GM12872 (cell line): ENCODE data around the gene PIGH.

ENCODE experiments used
- TF ChIP-seq, protein P1 (sequence below): IDR thresholded peaks from 3 replicates; pipeline ENCODE4 v1.5.1; 2011; ENCODE audit warnings: low read depth, mild to moderate bottlenecking, low read length, moderate library complexity; ENCODE audit not compliant: insufficient read depth

PIGH gene

DNA sequence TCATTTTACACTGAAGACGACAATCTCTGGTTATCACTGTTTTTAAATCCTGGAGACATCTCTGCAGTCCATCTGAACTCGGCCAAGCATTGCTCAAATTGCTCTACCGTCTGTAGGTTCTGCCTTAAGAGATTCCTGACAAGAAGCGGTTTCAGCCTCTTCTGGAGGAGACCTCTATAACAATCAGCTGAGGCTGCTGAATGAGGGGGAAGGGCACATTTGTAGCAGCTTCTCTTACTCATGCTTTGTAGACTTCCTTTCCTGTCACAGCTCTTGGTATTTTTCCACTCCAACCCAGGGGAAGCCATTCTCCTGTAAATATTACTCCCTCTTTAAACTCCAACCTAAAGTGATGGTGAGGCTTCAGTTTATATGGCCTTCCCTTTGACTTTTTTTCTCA, 22.6 kb upstream of the PIGH start:
- TF ChIP-seq, protein P1, sequence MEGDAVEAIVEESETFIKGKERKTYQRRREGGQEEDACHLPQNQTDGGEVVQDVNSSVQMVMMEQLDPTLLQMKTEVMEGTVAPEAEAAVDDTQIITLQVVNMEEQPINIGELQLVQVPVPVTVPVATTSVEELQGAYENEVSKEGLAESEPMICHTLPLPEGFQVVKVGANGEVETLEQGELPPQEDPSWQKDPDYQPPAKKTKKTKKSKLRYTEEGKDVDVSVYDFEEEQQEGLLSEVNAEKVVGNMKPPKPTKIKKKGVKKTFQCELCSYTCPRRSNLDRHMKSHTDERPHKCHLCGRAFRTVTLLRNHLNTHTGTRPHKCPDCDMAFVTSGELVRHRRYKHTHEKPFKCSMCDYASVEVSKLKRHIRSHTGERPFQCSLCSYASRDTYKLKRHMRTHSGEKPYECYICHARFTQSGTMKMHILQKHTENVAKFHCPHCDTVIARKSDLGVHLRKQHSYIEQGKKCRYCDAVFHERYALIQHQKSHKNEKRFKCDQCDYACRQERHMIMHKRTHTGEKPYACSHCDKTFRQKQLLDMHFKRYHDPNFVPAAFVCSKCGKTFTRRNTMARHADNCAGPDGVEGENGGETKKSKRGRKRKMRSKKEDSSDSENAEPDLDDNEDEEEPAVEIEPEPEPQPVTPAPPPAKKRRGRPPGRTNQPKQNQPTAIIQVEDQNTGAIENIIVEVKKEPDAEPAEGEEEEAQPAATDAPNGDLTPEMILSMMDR: no peak

DNA sequence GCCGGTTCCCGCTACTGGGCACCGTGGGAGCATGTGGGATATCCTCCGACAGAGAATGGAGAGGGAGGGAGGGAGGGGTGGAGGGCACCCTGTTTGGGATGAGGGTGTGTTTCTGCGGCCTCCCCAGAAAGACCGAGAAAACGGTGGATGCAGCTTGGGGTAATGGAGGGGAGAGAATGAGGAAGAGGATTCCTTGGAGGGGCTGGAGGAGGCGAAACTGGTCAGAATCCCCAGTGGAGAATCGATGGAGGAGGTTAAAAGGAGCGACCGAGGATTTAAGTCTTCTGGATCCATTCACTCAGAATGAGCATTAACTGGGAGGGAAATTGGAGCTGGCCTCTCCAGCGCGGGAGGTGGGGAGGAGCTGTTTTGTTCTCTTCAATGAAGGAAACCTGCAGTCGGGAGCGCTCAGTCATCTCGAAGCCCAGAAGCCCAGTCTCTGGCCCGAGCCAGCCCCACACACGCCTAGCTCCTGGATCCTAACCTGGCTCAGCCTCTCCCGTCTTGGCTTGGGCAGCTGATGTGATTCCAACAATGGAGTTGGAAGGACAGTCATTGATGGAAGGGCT, 20.2 kb upstream of the PIGH start:
- TF ChIP-seq, protein P1: no peak

DNA sequence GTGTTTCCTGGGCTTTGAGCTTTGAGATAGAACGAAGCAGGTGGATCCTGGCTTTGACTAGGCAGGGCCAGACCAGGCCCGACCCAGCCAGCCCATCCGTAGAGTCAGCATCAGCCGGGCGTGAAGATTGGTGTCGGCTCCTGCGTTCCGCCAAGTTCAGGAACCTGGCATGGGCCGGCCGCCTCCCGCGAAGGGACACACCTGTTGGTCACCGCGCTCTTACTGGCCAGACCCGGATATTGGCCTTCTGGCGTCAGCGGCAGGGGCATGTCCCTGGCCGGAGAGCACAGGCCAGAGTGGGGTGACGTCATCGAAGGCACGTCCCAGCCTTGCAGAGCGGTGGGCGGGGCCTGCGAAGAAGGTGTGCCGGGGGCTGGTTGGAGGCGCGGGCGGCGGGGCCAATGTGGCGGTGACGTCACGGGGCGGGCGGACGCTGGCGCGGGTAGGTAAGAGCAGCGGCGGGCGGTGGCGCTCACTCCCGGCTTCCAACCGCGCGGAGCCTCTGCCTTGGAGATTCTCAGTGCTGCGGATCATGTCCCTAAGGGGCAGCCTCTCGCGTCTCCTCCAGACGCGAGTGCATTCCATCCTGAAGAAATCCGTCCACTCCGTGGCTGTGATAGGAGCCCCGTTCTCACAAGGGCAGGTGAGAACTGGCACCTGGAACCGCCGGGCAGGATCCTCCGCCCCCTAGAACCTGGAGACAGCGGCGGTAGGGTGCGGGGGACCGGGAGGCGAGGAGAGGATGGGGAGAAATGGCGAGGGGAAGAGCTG, 19.6 kb upstream of the PIGH start, which contains the start of gene ARG2:
Gene ARG2, plus strand, starts transcription at position 475 of the 771 bp plus-strand sequence. Its CDS starts 58 bp downstream, at position 533.
- TF ChIP-seq, protein P1: no peak

DNA sequence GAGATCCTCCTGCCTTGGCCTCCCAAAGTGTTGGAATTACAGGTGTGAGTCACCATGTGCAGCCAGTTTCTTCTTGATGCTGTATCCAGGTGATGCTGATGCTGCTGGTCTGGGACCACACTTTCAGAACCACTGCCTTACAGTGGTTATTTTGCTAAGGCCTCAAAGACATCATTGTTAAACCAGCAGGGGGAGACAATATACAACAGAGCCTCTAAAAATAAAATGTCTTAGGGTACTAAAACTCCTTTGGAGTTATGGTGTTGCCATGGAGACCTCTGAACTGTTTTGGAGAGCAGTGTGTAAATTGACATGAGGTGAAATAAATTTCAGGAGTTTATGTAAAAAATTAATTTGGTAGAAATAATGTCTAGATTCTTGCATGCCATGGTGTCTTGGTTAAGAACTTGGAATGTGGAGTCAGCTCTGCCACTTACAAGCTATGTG, 18.6 kb upstream of the PIGH start:
- TF ChIP-seq, protein P1: peak; percentile 62

DNA sequence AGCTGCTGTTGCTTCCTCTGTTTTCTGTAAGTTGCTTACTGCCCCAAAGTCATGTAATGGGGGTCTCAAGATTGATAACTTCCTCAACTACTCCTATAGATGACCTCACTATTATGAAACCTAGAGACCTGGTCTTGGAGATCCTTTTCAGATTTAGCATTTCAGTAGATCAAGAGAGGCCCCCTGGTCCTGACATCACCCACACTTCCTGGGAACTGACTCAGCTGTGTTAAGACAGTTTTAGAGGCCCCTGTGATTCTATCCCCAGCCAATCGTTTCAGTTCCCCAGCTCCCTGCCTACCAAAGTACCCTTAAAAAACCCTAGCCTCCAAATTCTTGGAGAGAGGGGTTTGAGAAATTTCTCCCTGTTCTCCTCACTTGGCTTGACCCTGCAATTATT, 10.4 kb upstream of the PIGH start:
- TF ChIP-seq, protein P1: no peak

DNA sequence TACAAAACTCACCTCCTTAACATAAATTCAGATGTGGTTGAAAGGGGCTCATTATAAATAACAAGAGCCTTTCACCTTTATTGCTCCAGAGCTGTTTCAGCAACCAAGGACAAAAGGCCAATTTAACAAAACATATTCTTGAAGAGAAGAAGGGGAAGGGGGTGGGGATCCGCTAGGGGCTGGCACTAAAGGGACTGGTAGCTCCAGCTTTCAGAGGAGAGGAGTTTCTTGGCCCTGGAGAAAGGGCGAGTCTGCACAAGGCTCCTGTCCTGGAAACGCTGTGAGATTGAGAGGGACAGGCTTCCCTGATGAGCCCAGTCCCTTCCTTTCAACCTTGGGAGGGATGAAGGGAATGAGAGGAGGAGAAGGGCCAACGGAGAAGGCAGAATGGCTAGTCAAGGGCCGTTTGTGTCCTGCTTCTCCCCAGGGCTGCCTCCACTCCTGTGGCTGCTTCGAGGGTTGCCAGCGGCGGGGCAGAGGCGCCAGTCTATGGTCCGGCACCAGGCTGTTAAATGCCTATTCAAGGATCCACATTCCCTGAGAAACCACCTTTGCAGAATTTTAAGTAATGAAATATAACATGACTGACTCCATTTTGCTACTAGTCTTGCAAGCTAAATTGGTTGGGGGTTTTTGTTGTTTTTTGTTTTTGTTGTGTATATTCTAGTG, 9.7 kb upstream of the PIGH start:
- TF ChIP-seq, protein P1: no peak

DNA sequence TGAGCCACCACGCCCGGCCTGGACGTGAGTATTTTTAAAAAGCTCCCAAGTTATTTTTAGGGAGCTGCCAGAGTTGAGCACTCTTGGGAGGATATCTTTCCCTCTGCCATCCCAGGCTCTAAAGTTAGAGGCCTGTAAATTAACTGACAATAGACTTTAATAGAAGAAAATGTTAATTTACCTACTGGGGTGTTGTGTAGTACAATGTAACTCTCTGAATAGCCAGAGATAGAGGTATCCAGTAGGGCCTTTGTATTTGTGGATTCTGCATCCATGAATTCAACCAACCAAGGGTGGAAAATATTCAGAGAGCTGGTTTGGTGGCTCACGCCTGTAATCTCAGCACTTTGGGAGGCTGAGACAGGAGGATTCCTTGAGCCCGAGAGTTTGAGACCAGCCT, 7.6 kb upstream of the PIGH start:
- TF ChIP-seq, protein P1: no peak
